Neural progenitor cell (in vitro differentiated cells): ENCODE measurements around the gene CNN3. TPM values are rescaled to one million over a fixed set of nuclear protein-coding genes. Genes with fewer than 3 reads are reported as not detected.
A peak's percentile ranks its signal among the peaks of the same experiment; 100 is the strongest.

Source experiments
- DNase-seq: peaks from one replicate; pipeline ENCODE4 v3.0.0-alpha.2; 2016; ENCODE audit warnings: low spot score
- H2AFZ ChIP-seq: fragments of 200-600 bp; sonication (generic); replicated peaks from 2 replicates; pipeline ENCODE4 v1.6.1; 2016; ENCODE audit warnings: antibody characterized with exemption
- H3F3A ChIP-seq: fragments of 200-600 bp; sonication (generic); 2 replicates; pipeline ENCODE4 v1.6.1; 2016; ENCODE audit warnings: antibody characterized with exemption, low read depth
- H3K27ac ChIP-seq: fragments of 200-600 bp; sonication (generic); 2 replicates; pipeline ENCODE4 v1.5.1; 2016; ENCODE audit warnings: mild to moderate bottlenecking
- H3K27me3 ChIP-seq: fragments of 200-600 bp; sonication (generic); 2 replicates; pipeline ENCODE4 v1.6.1; 2016; ENCODE audit warnings: mild to moderate bottlenecking, moderate library complexity
- H3K36me3 ChIP-seq: fragments of 200-600 bp; sonication (generic); 2 replicates; pipeline ENCODE4 v1.5.1; 2016
- H3K4me1 ChIP-seq: fragments of 200-600 bp; sonication (generic); 2 replicates; pipeline ENCODE4 v1.6.1; 2016; ENCODE audit warnings: mixed run types
- H3K4me2 ChIP-seq: fragments of 200-600 bp; sonication (generic); 2 replicates; pipeline ENCODE4 v1.6.1; 2016
- H3K4me3 ChIP-seq: fragments of 200-600 bp; sonication (generic); 2 replicates; pipeline ENCODE4 v1.5.1; 2016
- H3K79me2 ChIP-seq: fragments of 200-600 bp; sonication (generic); 2 replicates; pipeline ENCODE4 v1.6.1; 2016; ENCODE audit warnings: low read depth
- H3K9ac ChIP-seq: fragments of 200-600 bp; sonication (generic); 2 replicates; pipeline ENCODE4 v1.6.1; 2016
- H3K9me3 ChIP-seq: fragments of 200-600 bp; sonication (generic); 2 replicates; pipeline ENCODE4 v1.5.1; 2016; ENCODE audit warnings: low read depth
- H4K20me1 ChIP-seq: fragments of 200-600 bp; sonication (generic); 2 replicates; pipeline ENCODE4 v1.6.1; 2016; ENCODE audit warnings: low read depth
- H3K27ac Mint-ChIP-seq: 3 replicates; pipeline ENCODE4 v1.8.0; 2021; ENCODE audit warnings: mixed read lengths
- H3K27me3 Mint-ChIP-seq: 2 replicates; pipeline ENCODE4 v1.8.0; 2022; ENCODE audit warnings: low read depth, mild to moderate bottlenecking, inconsistent platforms, moderate library complexity, mixed read lengths; ENCODE audit not compliant: insufficient read depth
- H3K36me3 Mint-ChIP-seq: 3 replicates; pipeline ENCODE4 v1.8.0; 2021; ENCODE audit warnings: mixed read lengths
- H3K4me1 Mint-ChIP-seq: 3 replicates; pipeline ENCODE4 v1.8.0; 2021; ENCODE audit warnings: mixed read lengths
- H3K4me3 Mint-ChIP-seq: 3 replicates; pipeline ENCODE4 v1.8.0; 2021; ENCODE audit warnings: mild to moderate bottlenecking, moderate library complexity, mixed read lengths
- H3K9me3 Mint-ChIP-seq: 3 replicates; pipeline ENCODE4 v1.8.0; 2020; ENCODE audit warnings: mixed read lengths
- EZH2 ChIP-seq: fragments of 200-600 bp; sonication (generic); IDR thresholded peaks from 2 replicates; pipeline ENCODE4 v1.6.1; 2017; ENCODE audit warnings: antibody characterized with exemption, mild to moderate bottlenecking, moderate library complexity
- EZH2phosphoT487 ChIP-seq: fragments of 200-600 bp; sonication (generic); IDR thresholded peaks from 2 replicates; pipeline ENCODE4 v1.6.1; 2017; ENCODE audit warnings: antibody characterized with exemption
- total RNA-seq: library from RNA; depleted of rRNA; stranded (reverse); fragments of >200 nt; gene quantifications from 2 replicates; pipeline ENCODE4 v1.2.3, GENCODE V29; 2015; ENCODE audit warnings: low replicate concordance
- TF ChIP-seq, protein P1 (sequence below): fragments of 200-600 bp; sonication (generic); IDR thresholded peaks from 2 replicates; pipeline ENCODE4 v1.5.1; 2017; ENCODE audit warnings: antibody characterized with exemption, mild to moderate bottlenecking

Gene CNN3
- total RNA-seq, 1 donor from 2014 or later, result 644 TPM

DNA sequence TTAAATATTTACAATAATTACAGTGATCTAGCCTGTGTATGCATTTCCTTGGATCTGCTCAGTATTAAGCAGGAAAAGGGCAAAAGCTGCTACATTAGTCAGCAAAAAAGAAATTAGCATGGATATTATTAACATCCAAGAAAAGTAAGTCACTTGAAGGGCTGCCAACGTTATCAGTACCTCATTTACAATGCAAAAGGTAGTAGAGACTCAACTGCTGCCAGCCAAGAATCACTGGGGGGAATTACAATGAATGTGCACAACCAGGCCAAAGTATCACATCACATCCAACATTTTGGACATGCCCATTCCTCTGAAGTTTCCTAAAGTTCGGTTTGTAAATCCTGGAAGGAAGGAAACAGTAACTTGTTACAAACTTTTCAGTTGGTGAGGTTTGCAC, 1.9 kb downstream of the CNN3 start:
- Histone ChIP-seq H3K4me3 (peak overlapping the region; percentile 100), H3K36me3 (peaks cover 3% of the 10 kb centered on the region), H3K9me3 (no peaks in the 10 kb centered on the region), H4K20me1 (peaks cover 55% of the 10 kb centered on the region), H3K4me2 (peak overlapping the region; percentile 90), H3K79me2 (peaks cover 89% of the 10 kb centered on the region), H3F3A (peaks cover 43% of the 10 kb centered on the region), H3K9ac (peak overlapping the region; percentile 78), H3K27ac (peak overlapping the region; percentile 100), H3K27me3 (no peaks in the 10 kb centered on the region), H2AFZ (no peak overlapping the region), H3K4me1 (peaks cover 69% of the 10 kb centered on the region)
- peak overlapping the region; percentile 100 for H3K27ac Mint-ChIP-seq
- DNase-seq, result peak; percentile 22
- H3K4me3 Mint-ChIP-seq, result peak overlapping the region; percentile 95
- TF ChIP-seq EZH2 (no peak), EZH2phosphoT487 (no peak)
- TF ChIP-seq, protein P1, sequence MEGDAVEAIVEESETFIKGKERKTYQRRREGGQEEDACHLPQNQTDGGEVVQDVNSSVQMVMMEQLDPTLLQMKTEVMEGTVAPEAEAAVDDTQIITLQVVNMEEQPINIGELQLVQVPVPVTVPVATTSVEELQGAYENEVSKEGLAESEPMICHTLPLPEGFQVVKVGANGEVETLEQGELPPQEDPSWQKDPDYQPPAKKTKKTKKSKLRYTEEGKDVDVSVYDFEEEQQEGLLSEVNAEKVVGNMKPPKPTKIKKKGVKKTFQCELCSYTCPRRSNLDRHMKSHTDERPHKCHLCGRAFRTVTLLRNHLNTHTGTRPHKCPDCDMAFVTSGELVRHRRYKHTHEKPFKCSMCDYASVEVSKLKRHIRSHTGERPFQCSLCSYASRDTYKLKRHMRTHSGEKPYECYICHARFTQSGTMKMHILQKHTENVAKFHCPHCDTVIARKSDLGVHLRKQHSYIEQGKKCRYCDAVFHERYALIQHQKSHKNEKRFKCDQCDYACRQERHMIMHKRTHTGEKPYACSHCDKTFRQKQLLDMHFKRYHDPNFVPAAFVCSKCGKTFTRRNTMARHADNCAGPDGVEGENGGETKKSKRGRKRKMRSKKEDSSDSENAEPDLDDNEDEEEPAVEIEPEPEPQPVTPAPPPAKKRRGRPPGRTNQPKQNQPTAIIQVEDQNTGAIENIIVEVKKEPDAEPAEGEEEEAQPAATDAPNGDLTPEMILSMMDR, result no peak
- H3K36me3 Mint-ChIP-seq, result peaks cover 37% of the 10 kb centered on the region
- peaks cover 68% of the 10 kb centered on the region for H3K4me1 Mint-ChIP-seq
- H3K27me3 Mint-ChIP-seq, result peaks cover 11% of the 10 kb centered on the region
- H3K9me3 Mint-ChIP-seq, result peaks cover 14% of the 10 kb centered on the region

DNA sequence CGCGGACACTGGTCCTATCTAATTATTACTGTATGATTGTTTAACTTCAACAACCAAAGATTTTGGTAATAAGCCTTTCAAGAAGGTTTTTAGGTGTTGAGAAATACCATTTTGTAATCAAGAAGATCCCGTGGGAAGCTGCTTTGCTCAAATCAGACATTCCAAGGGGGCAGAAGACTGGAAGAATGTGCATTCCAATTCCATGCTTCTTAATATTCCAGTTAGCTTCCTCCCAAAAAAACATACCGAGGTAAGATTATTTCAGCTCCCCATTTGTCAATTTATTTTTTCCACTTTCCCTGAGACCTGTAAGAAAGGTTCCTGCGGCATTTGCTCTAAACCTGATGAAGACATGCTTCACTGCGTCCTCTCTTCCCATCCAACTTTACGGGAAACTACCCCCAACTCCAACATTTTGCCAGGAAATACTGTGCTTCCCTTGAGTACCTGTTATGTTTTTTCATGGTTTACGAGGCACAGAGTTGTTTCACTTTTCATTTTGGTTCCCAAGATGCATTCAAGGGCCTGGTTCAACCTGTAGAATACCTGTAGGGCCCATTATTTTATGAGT, 4.1 kb downstream of the CNN3 start:
- Histone ChIP-seq H3K4me2 (peak overlapping the region; percentile 90), H4K20me1 (peaks cover 76% of the 10 kb centered on the region)

DNA sequence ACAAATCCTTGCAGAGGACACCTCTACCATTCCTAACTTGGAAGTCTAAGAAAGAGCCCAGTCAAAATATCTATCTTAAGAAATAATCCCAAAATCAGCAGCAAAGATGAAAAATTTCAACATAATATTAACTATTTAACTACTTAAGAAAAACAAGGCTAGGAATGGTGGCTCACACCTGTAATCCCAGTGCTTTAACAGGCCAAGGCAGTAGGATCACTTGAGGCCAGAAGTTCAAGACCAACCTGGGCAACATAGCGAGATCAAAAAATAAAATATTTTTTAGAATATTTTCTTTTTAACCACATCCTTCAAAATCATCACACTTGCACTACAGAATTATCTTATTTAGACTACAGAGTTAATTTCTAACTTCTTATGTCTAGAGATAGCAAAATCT, 4.9 kb downstream of the CNN3 start:
- peak overlapping the region; percentile 17 for H3K4me3 ChIP-seq
- peak overlapping the region; percentile 36 for H3K4me3 Mint-ChIP-seq
- H4K20me1 ChIP-seq, result peaks cover 85% of the 10 kb centered on the region
- H3K36me3 ChIP-seq, result peaks cover 3% of the 10 kb centered on the region
- H3K4me2 ChIP-seq, result peak overlapping the region; percentile 90
- DNase-seq, result no peak
- H3K4me1 Mint-ChIP-seq, result peaks cover 53% of the 10 kb centered on the region
- H3K9me3 Mint-ChIP-seq, result peaks cover 32% of the 10 kb centered on the region
- H3F3A ChIP-seq, result peaks cover 20% of the 10 kb centered on the region
- H3K27ac Mint-ChIP-seq, result peak overlapping the region; percentile 14
- peaks cover 9% of the 10 kb centered on the region for H3K27me3 Mint-ChIP-seq
- H3K4me1 ChIP-seq, result peaks cover 55% of the 10 kb centered on the region
- no peak overlapping the region for H2AFZ ChIP-seq
- no peaks in the 10 kb centered on the region for H3K9me3 ChIP-seq
- H3K79me2 ChIP-seq, result peaks cover 98% of the 10 kb centered on the region
- peaks cover 62% of the 10 kb centered on the region for H3K36me3 Mint-ChIP-seq
- TF ChIP-seq EZH2 (no peak), EZH2phosphoT487 (no peak)
- TF ChIP-seq, protein P1, result no peak
- H3K27ac ChIP-seq, result no peak overlapping the region
- no peak overlapping the region for H3K9ac ChIP-seq
- no peaks in the 10 kb centered on the region for H3K27me3 ChIP-seq

More for the DNA sequence above, 4.1 kb downstream of the CNN3 start:
- Mint-ChIP-seq H3K27me3 (peaks cover 11% of the 10 kb centered on the region), H3K27ac (peak overlapping the region; percentile 29), H3K36me3 (peaks cover 54% of the 10 kb centered on the region), H3K4me1 (peaks cover 57% of the 10 kb centered on the region), H3K9me3 (peaks cover 26% of the 10 kb centered on the region), H3K4me3 (peak overlapping the region; percentile 51)
- Histone ChIP-seq H3F3A (peaks cover 27% of the 10 kb centered on the region), H3K27me3 (no peaks in the 10 kb centered on the region), H3K27ac (peak overlapping the region; percentile 43), H3K4me1 (peaks cover 55% of the 10 kb centered on the region), H3K36me3 (peaks cover 3% of the 10 kb centered on the region), H3K9me3 (no peaks in the 10 kb centered on the region), H3K4me3 (peak overlapping the region; percentile 100), H3K9ac (no peak overlapping the region), H2AFZ (no peak overlapping the region), H3K79me2 (peaks cover 89% of the 10 kb centered on the region)
- TF ChIP-seq, protein P1, result no peak
- TF ChIP-seq EZH2phosphoT487 (no peak), EZH2 (no peak)
- DNase-seq, result peak; percentile 40
